ENCODE results near the gene TREML1.

DNA sequence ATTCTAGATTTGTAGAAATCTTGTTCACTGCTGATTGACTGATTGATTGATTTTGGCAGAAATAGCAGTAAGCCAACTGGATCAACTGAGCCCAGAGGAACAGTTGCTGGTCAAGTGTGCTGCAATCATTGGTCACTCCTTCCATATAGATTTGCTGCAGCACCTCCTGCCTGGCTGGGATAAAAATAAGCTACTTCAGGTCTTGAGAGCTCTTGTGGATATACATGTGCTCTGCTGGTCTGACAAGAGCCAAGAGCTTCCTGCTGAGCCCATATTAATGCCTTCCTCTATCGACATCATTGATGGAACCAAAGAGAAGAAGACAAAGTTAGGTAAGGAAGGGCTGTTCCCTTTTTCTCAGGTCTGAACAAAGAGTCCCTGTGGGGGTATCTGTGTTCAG lies 31.2 kb downstream of the TREML1 start:
- TF ChIP-seq, protein P1, sequence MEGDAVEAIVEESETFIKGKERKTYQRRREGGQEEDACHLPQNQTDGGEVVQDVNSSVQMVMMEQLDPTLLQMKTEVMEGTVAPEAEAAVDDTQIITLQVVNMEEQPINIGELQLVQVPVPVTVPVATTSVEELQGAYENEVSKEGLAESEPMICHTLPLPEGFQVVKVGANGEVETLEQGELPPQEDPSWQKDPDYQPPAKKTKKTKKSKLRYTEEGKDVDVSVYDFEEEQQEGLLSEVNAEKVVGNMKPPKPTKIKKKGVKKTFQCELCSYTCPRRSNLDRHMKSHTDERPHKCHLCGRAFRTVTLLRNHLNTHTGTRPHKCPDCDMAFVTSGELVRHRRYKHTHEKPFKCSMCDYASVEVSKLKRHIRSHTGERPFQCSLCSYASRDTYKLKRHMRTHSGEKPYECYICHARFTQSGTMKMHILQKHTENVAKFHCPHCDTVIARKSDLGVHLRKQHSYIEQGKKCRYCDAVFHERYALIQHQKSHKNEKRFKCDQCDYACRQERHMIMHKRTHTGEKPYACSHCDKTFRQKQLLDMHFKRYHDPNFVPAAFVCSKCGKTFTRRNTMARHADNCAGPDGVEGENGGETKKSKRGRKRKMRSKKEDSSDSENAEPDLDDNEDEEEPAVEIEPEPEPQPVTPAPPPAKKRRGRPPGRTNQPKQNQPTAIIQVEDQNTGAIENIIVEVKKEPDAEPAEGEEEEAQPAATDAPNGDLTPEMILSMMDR (IDR thresholded peaks at IDR 0.05; ENCODE audit: low read depth, low read length, poor library complexity, severe bottlenecking) = no peak
- no peak for TF ChIP-seq EZH2phosphoT487 (IDR thresholded peaks at IDR 0.05; ENCODE audit: borderline replicate concordance, low read length)
